Right lobe of liver (tissue), 6 donors: Measurements from ENCODE around the gene SMARCC2. TPM values are rescaled to one million over a fixed set of nuclear protein-coding genes. Genes with fewer than 3 reads are reported as not detected.

Experiments used
- ATAC-seq, 4 donors: fragments of 200-7000 bp; cut with Tn5 transposase; one replicate each; pipeline ENCODE4 v1.9.1; 2020; ENCODE audit warnings: mild to moderate bottlenecking in 4 of 4, moderate library complexity in 4 of 4
- DNase-seq, 3 donors: peaks; one replicate each; pipeline ENCODE4 v3.0.0-alpha.2; 2020
- H3K27ac ChIP-seq, 3 donors: fragments of 200-600 bp; one replicate each; pipeline ENCODE4 v1.8.0; 2022
- H3K27me3 ChIP-seq, 2 donors: fragments of 200-600 bp; one replicate each; pipeline ENCODE4 v1.8.0; 2022
- H3K36me3 ChIP-seq, 4 donors: fragments of 200-600 bp; sonication (generic) in 1 of 4; one replicate each; pipeline versions ENCODE4 v1.5.1 to v1.8.0; 2017 to 2022; ENCODE audit warnings: control low read depth in 1 of 4
- H3K4me1 ChIP-seq, 4 donors: fragments of 200-600 bp; sonication (generic) in 1 of 4; one replicate each; pipeline versions ENCODE4 v1.5.1 to v1.8.0; 2017 to 2022; ENCODE audit warnings: control low read depth in 1 of 4
- H3K4me3 ChIP-seq, 3 donors: fragments of 200-600 bp; one replicate each; pipeline ENCODE4 v1.8.0; 2022
- H3K9me3 ChIP-seq, 4 donors: fragments of 200-600 bp; sonication (generic) in 1 of 4; one replicate each; pipeline versions ENCODE4 v1.5.1 to v1.8.0; 2017 to 2022; ENCODE audit warnings: control low read depth in 1 of 4
- CTCF ChIP-seq, 4 donors: fragments of 200-600 bp in 3 of 4; fragments of 450-650 bp in 1 of 4; IDR thresholded peaks; one replicate each; pipeline versions ENCODE4 v1.5.1 to v1.8.0; 2016 to 2022; ENCODE audit warnings: antibody characterized with exemption in 4 of 4, mild to moderate bottlenecking in 2 of 4
- POLR2A ChIP-seq: fragments of 450-650 bp; IDR thresholded peaks from one replicate; pipeline ENCODE4 v1.6.1; 2017; ENCODE audit warnings: antibody characterized with exemption, mild to moderate bottlenecking
- WGBS: methylation state at CpG from one replicate; pipeline ENCODE4 v1.1.6; 2018; ENCODE audit warnings: low coverage, low lambda C conversion rate; ENCODE audit not compliant: insufficient coverage; ENCODE audit errors: missing lambda C conversion rate; 5-methylcytosine and 5-hydroxymethylcytosine counted together
- intact Hi-C, 2 donors: fragments of 100-400 bp; cut with DNase I; formaldehyde crosslinking; loops; one replicate each; pipeline versions ENCODE4 v1.11.2 to v1.14.1; 2022
- total RNA-seq, 6 experiments: library from RNA; depleted of rRNA in 2 of 6; stranded (reverse); fragments of >200 nt in 2 of 6; fragmentation: NEBNext Ultra II Directional in 3 of 6; extraction: Animal tissue kit (Norgen Biotek cat#: 25700) in 3 of 6; gene quantifications; one replicate each; pipeline versions ENCODE4 v1.1.0 to v1.2.4, GENCODE V29; 2016 to 2023
- donor health status: DM: no; HTN: yes; CAD: no.
- donor health status: DM: no; HTN: no; CAD: no.
- donor health status: DM: no; HTN: no; CAD: no.
- donor health status: DM: no; HTN: yes; CAD: no.
- donor health status: DM: no; HTN: yes; CAD: no.

The SMARCC2 gene
- total RNA-seq, 6 experiments from 2014 or later: 17.9 to 40.8 (median 25.7) TPM

- Histone ChIP-seq H3K9me3 (no peaks in the 10 kb centered on the region), H3K27me3 (no peaks in the 10 kb centered on the region), H3K36me3 (peaks cover 0 to 10% (median 3%) of the 10 kb centered on the region in 4 donors), H3K4me1 (peaks cover 0 to 12% (median 4%) of the 10 kb centered on the region in 4 donors), H3K27ac (no peak overlapping the region), H3K4me3 (no peak overlapping the region)
- WGBS: 71% methylated on average over 8 of the region's 16 CpGs
- no peak for DNase-seq
- intact Hi-C loops: no loop called here
- TF ChIP-seq CTCF (IDR thresholded peaks at IDR 0.05) (no peak), POLR2A (no peak)
- no peak for ATAC-seq
Observed at GRCh38 chr12:56234746-56235436, 45.6 kb upstream of the SMARCC2 start.

GRCh38 chr12:56231184-56231582 lies 41.9 kb upstream of the SMARCC2 start:
- peaks cover 0 to 6% (median 2%) of the 10 kb centered on the region in 4 donors for H3K36me3 ChIP-seq
- ATAC-seq: peak in 1 of 4 donors; percentile 3
- no peak for DNase-seq
- intact Hi-C loops: no loop called here
- no peak for TF ChIP-seq CTCF (IDR thresholded peaks at IDR 0.05)
- TF ChIP-seq POLR2A: no peak
- H3K27ac ChIP-seq: peak overlapping the region in 1 of 3 donors; percentile 74
- 23% methylated on average over 3 of the region's 11 CpGs for WGBS
- no peaks in the 10 kb centered on the region for H3K27me3 ChIP-seq
- H3K4me1 ChIP-seq: peaks cover 0 to 12% (median 4%) of the 10 kb centered on the region in 4 donors
- peak overlapping the region; percentile 26 to 60 (median 57) for H3K4me3 ChIP-seq
- H3K9me3 ChIP-seq: no peaks in the 10 kb centered on the region

GRCh38 chr12:56230432-56231183 lies 41.3 kb upstream of the SMARCC2 start:
- intact Hi-C loops: no loop called here
- H3K36me3 ChIP-seq: peaks cover 0 to 5% (median 0%) of the 10 kb centered on the region in 4 donors
- H3K4me3 ChIP-seq: peak overlapping the region; percentile 26 to 60 (median 57)
- no peaks in the 10 kb centered on the region for H3K27me3 ChIP-seq
- H3K27ac ChIP-seq: peak overlapping the region in 2 of 3 donors; percentile 74 to 75
- DNase-seq (peak; percentile 69 to 90 (median 76)), ATAC-seq (peak; percentile 95 to 98 (median 96))
- WGBS: 26% methylated on average over 5 of the region's 8 CpGs
- peaks cover 0 to 12% (median 4%) of the 10 kb centered on the region in 4 donors for H3K4me1 ChIP-seq
- TF ChIP-seq POLR2A: no peak
- TF ChIP-seq CTCF (IDR thresholded peaks at IDR 0.05): no peak
- H3K9me3 ChIP-seq: no peaks in the 10 kb centered on the region

- peak within 1 kb of the TSS in 2 of 3 donors; percentile 74 to 75 for H3K27ac ChIP-seq
- WGBS: 19% methylated on average over 4 of the region's 4 CpGs
- no peaks in the 10 kb centered on the region for H3K27me3 ChIP-seq
- ATAC-seq: peak in 3 of 4 donors; percentile 44 to 57 (median 46)
- H3K4me3 ChIP-seq: peak within 1 kb of the TSS; percentile 26 to 60 (median 57)
- no peaks in the 10 kb centered on the region for H3K36me3 ChIP-seq
- no peaks in the 10 kb centered on the region for H3K9me3 ChIP-seq
- H3K4me1 ChIP-seq: peaks cover 0 to 12% (median 4%) of the 10 kb centered on the region in 4 donors
- intact Hi-C loops: no loop called here
- DNase-seq: peak in 1 of 3 donors; percentile 75
- TF ChIP-seq CTCF (IDR thresholded peaks at IDR 0.05) (no peak), POLR2A (no peak)
Observed at GRCh38 chr12:56229916-56230431, 40.7 kb upstream of the SMARCC2 start, which contains the start of gene SLC39A5. Gene SLC39A5, plus strand, starts transcription at chr12:56230051. Its CDS starts 1,224 bp downstream, at chr12:56231275.
